GM12801 (cell line): ENCODE data around the gene LCK.

Experiments
- TF ChIP-seq, protein P1 (sequence below): IDR thresholded peaks from one replicate; pipeline ENCODE4 v1.5.1; 2011; ENCODE audit warnings: control low read depth; ENCODE audit not compliant: insufficient read length; ENCODE audit errors: extremely low read depth

The LCK gene

DNA sequence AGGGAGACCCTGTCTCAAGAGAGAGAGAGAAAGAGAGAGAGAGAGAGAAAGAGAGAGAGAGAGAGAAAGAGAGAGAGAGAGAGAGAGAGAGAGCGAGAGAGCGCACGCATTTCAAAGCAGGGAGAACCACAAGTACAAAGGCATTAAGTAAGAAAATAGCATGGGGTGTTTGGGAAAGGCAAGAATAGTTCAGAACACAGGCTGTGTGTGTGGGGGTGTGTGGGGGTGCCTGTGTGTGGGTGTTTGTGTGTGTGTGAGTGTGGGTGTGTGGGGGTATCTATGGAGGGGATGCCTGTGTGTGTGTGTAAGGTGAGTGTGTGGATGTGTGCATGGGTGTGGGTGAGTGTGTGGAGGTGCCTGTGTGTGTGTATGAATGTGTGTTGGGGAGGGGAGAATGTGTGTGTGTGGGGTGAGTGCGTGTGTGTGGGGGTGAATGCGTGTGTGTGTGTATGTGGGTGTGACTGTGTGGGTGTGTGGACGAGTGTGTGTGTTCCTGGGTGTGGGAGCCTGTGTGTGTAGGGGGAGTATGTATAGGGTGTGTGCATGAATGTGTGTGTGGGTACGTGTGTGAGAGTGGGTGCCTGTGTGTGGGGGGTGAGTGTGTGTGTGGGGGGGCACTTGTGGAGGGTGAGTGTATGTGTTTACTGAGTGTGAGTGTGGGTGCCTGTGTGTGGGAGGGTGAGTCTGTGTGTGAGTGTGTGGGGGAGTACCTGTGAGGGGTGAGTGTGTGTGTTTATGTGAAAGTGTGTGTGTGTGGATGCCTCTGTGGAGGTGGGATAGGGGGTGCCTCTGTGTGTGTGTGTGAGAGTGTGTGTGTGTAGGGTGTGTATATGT is 21.7 kb downstream of the LCK start:
- TF ChIP-seq, protein P1, sequence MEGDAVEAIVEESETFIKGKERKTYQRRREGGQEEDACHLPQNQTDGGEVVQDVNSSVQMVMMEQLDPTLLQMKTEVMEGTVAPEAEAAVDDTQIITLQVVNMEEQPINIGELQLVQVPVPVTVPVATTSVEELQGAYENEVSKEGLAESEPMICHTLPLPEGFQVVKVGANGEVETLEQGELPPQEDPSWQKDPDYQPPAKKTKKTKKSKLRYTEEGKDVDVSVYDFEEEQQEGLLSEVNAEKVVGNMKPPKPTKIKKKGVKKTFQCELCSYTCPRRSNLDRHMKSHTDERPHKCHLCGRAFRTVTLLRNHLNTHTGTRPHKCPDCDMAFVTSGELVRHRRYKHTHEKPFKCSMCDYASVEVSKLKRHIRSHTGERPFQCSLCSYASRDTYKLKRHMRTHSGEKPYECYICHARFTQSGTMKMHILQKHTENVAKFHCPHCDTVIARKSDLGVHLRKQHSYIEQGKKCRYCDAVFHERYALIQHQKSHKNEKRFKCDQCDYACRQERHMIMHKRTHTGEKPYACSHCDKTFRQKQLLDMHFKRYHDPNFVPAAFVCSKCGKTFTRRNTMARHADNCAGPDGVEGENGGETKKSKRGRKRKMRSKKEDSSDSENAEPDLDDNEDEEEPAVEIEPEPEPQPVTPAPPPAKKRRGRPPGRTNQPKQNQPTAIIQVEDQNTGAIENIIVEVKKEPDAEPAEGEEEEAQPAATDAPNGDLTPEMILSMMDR = no peak

DNA sequence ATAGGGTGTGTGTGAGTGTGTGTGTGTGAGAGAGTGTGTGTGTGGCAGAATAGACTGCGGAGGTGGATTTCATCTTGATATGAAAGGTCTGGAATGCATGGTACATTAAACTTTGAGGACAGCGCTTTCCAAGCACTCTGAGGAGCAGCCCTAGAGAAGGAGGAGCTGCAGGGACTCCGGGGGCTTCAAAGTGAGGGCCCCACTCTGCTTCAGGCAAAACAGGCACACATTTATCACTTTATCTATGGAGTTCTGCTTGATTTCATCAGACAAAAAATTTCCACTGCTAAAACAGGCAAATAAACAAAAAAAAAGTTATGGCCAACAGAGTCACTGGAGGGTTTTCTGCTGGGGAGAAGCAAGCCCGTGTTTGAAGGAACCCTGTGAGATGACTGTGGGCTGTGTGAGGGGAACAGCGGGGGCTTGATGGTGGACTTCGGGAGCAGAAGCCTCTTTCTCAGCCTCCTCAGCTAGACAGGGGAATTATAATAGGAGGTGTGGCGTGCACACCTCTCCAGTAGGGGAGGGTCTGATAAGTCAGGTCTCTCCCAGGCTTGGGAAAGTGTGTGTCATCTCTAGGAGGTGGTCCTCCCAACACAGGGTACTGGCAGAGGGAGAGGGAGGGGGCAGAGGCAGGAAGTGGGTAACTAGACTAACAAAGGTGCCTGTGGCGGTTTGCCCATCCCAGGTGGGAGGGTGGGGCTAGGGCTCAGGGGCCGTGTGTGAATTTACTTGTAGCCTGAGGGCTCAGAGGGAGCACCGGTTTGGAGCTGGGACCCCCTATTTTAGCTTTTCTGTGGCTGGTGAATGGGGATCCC is 22.5 kb downstream of the LCK start:
- TF ChIP-seq, protein P1 = no peak

DNA sequence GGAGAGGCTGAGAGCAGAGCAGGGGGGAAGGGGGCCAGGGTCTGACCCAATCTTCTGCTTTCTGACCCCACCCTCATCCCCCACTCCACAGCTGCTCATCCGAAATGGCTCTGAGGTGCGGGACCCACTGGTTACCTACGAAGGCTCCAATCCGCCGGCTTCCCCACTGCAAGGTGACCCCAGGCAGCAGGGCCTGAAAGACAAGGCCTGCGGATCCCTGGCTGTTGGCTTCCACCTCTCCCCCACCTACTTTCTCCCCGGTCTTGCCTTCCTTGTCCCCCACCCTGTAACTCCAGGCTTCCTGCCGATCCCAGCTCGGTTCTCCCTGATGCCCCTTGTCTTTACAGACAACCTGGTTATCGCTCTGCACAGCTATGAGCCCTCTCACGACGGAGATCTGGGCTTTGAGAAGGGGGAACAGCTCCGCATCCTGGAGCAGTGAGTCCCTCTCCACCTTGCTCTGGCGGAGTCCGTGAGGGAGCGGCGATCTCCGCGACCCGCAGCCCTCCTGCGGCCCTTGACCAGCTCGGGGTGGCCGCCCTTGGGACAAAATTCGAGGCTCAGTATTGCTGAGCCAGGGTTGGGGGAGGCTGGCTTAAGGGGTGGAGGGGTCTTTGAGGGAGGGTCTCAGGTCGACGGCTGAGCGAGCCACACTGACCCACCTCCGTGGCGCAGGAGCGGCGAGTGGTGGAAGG is 23.7 kb downstream of the LCK start:
- TF ChIP-seq, protein P1 = no peak

DNA sequence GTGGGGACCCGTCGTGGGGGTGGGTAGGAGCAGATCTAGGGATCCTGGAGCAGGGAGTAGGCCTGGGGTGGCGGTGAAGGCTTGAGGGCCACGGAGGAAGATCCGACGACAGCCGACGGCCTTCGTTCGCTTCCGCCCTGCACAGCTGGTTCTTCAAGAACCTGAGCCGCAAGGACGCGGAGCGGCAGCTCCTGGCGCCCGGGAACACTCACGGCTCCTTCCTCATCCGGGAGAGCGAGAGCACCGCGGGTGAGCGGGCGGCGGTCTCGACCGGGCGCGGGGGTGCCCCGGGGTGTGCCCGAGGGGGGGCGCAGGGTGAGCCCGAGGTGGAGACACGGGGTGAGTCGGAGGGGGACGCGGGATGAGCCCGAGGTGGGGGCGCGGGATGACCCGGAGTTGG is 24.4 kb downstream of the LCK start:
- TF ChIP-seq, protein P1 = no peak

DNA sequence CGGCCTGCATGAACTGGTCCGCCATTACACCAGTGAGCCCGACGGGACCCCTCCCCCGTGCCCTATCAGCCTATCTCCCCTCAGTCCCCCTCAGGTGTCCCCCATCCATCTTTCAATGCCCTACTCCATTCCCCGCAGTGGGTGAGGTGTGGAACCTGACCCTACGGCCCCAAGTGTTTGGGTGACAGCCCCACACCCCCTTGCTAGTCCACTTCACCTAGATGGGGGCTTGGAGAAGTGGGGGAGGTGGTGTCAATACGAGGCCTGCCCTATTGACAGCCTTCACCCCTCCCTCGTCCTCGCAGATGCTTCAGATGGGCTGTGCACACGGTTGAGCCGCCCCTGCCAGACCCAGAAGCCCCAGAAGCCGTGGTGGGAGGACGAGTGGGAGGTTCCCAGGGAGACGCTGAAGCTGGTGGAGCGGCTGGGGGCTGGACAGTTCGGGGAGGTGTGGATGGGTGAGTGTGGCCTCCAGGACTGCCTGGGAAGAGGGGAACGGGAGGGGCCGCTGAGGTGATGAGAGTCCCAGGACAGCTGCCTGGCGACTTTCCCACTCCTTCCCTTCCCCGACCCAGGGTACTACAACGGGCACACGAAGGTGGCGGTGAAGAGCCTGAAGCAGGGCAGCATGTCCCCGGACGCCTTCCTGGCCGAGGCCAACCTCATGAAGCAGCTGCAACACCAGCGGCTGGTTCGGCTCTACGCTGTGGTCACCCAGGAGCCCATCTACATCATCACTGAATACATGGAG is 25.1 kb downstream of the LCK start:
- TF ChIP-seq, protein P1 = no peak

DNA sequence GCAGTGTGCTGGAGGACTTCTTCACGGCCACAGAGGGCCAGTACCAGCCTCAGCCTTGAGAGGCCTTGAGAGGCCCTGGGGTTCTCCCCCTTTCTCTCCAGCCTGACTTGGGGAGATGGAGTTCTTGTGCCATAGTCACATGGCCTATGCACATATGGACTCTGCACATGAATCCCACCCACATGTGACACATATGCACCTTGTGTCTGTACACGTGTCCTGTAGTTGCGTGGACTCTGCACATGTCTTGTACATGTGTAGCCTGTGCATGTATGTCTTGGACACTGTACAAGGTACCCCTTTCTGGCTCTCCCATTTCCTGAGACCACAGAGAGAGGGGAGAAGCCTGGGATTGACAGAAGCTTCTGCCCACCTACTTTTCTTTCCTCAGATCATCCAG is 34.6 kb downstream of the LCK start:
- TF ChIP-seq, protein P1 = no peak
